K562 (cell line): ENCODE data around the gene NEB. TPM values are rescaled to one million over a fixed set of nuclear protein-coding genes. Genes with fewer than 3 reads are reported as not detected.

Experiments
- ATAC-seq: fragments of 200-7000 bp; cut with Tn5 transposase; 3 replicates; pipeline ENCODE4 v1.9.1; 2020; ENCODE audit warnings: moderate library complexity
- BruUV-seq: library from RNA; stranded (reverse); fragments of 400-500 nt; replicated peaks from 2 replicates; lab custom pipeline; 2021; lab: Mats Ljungman, UMichigan
- CTCF ChIA-PET: fragments of 300-600 bp; formaldehyde crosslinking; extraction: SDS; loops from one replicate; lab custom pipeline; 2021; ENCODE audit warnings: low intra/inter-chr PET ratio; lab: Yijun Ruan, JAX
- POLR2A ChIA-PET: fragments of 300-600, 350-650 bp; sonication (Branson Sonifier 250); formaldehyde crosslinking; extraction: SDS; loops from one replicate; lab custom pipeline; 2021; ENCODE audit warnings: antibody characterized with exemption, inconsistent platforms; lab: Yijun Ruan, JAX
- DNase-seq, 4 experiments: peaks; one replicate each; pipeline versions ENCODE4 v3.0.0 to v3.0.0-alpha.2; 2011 to 2018; ENCODE audit warnings: low spot score in 3 of 4, mixed read lengths in 3 of 4; ENCODE audit errors: extremely low read depth in 1 of 4
- FAIRE-seq: peaks from 2 replicates; lab custom pipeline; 2011; peaks lifted over from hg19 to GRCh38; lab: Jason Lieb, UNC
- H2AFZ ChIP-seq: 2 replicates; pipeline ENCODE4 v1.6.0; 2011; ENCODE audit warnings: low read depth, low read length, control low read depth, inconsistent platforms
- H3K27ac ChIP-seq: fragments of 200-600 bp; 3 replicates; pipeline ENCODE4 v1.8.0; 2011; ENCODE audit warnings: low read depth, mild to moderate bottlenecking, control low read depth, inconsistent platforms, low read length, moderate library complexity, mixed read lengths; ENCODE audit errors: extremely low read depth
- H3K27me3 ChIP-seq, 2 experiments: fragments of 300-600 bp in 1 of 2; 2 replicates in 1 of 2; 3 replicates in 1 of 2; pipeline versions ENCODE4 v1.6.0 to v1.8.0; 2011; ENCODE audit warnings: inconsistent platforms in 2 of 2, low read length in 2 of 2, mild to moderate bottlenecking in 1 of 2, mixed read lengths in 1 of 2, moderate library complexity in 1 of 2; ENCODE audit not compliant: control insufficient read depth in 2 of 2, insufficient read depth in 2 of 2
- H3K36me3 ChIP-seq: fragments of 300-600 bp; 3 replicates; pipeline ENCODE4 v1.8.0; 2011; ENCODE audit warnings: mild to moderate bottlenecking, low read length, inconsistent platforms; ENCODE audit not compliant: control insufficient read depth, insufficient read depth
- H3K4me1 ChIP-seq, 2 experiments: fragments of 200-600 bp in 1 of 2; replicated peaks in 1 of 2; 2 replicates in 1 of 2; 3 replicates in 1 of 2; pipeline versions ENCODE4 v1.5.1 to v1.8.0; 2011; ENCODE audit warnings: inconsistent platforms in 2 of 2, low read length in 2 of 2, mild to moderate bottlenecking in 1 of 2, mixed read lengths in 1 of 2, moderate library complexity in 1 of 2; ENCODE audit not compliant: control insufficient read depth in 2 of 2, insufficient read depth in 2 of 2
- H3K4me2 ChIP-seq: 2 replicates; pipeline ENCODE4 v1.6.1; 2011; ENCODE audit warnings: low read length, control low read depth, inconsistent platforms, mixed read lengths; ENCODE audit not compliant: insufficient read depth
- H3K4me3 ChIP-seq: fragments of 200-600 bp; sonication (generic), shearing (Covaris generic); 2 replicates; pipeline ENCODE4 v1.5.1; 2016; ENCODE audit warnings: control low read depth, inconsistent platforms
- H3K79me2 ChIP-seq: fragments of 200-600 bp; 3 replicates; pipeline ENCODE4 v1.8.0; 2011; ENCODE audit warnings: low read length, inconsistent platforms; ENCODE audit not compliant: control insufficient read depth, insufficient read depth
- H3K9ac ChIP-seq, 2 experiments: 2 replicates each; pipeline versions ENCODE4 v1.6.0 to v1.6.1; 2011; ENCODE audit warnings: low read depth in 2 of 2, low read length in 2 of 2, control low read depth in 1 of 2, inconsistent platforms in 1 of 2, mild to moderate bottlenecking in 1 of 2, mixed read lengths in 1 of 2; ENCODE audit not compliant: insufficient read depth in 1 of 2
- H3K9me1 ChIP-seq: one replicate; pipeline ENCODE4 v1.6.0; 2011; ENCODE audit warnings: inconsistent platforms, mild to moderate bottlenecking, low read length, moderate library complexity; ENCODE audit not compliant: control insufficient read depth, insufficient read depth
- H3K9me3 ChIP-seq: replicated peaks from 2 replicates; pipeline ENCODE4 v1.5.1; 2011; ENCODE audit warnings: low read depth, low read length, inconsistent platforms; ENCODE audit not compliant: control insufficient read depth, insufficient read depth
- H4K20me1 ChIP-seq: replicated peaks from 2 replicates; pipeline ENCODE4 v1.6.1; 2011; ENCODE audit warnings: low read length, inconsistent platforms, mixed read lengths; ENCODE audit not compliant: control insufficient read depth, insufficient read depth
- BRF2 ChIP-seq: IDR thresholded peaks from 3 replicates; pipeline ENCODE4 v1.6.1; 2011; ENCODE audit warnings: borderline replicate concordance, mild to moderate bottlenecking; ENCODE audit not compliant: insufficient read length, insufficient read depth
- ESRRB ChIP-seq: fragments of 250-450 bp; sonication (Bioruptor Pico); IDR thresholded peaks from 2 replicates; pipeline ENCODE4 v1.5.0; 2020; ENCODE audit warnings: mild to moderate bottlenecking, moderate library complexity, borderline replicate concordance
- FOXP4 ChIP-seq: sonication (generic); formaldehyde crosslinking; IDR thresholded peaks from 2 replicates; pipeline ENCODE4 v1.8.0; 2022; ENCODE audit warnings: mild to moderate bottlenecking, missing genetic modification reagents, borderline replicate concordance
- JUNB ChIP-seq: fragments of 450-650 bp; formaldehyde crosslinking; conservative IDR thresholded peaks from 2 replicates; pipeline ENCODE4 v1.4.0; 2020; ENCODE audit warnings: mild to moderate bottlenecking
- MCM7 ChIP-seq, 2 experiments: fragments of 450-650 bp; IDR thresholded peaks; 2 replicates each; pipeline ENCODE4 v1.6.1; 2016 to 2018
- MTA3 ChIP-seq: fragments of 450-650 bp; formaldehyde crosslinking; IDR thresholded peaks from 2 replicates; pipeline ENCODE4 v1.6.1; 2017; ENCODE audit warnings: mild to moderate bottlenecking, borderline replicate concordance
- NFE2L1 ChIP-seq: fragments of 450-650 bp; IDR thresholded peaks from 2 replicates; pipeline ENCODE4 v1.6.1; 2016; ENCODE audit warnings: missing genetic modification characterization, low read depth, mild to moderate bottlenecking, missing compliant biosample characterization, moderate library complexity, borderline replicate concordance
- NFRKB ChIP-seq: fragments of 450-650 bp; IDR thresholded peaks from 2 replicates; pipeline ENCODE4 v1.6.1; 2016; ENCODE audit warnings: low read depth
- POLR2H ChIP-seq: IDR thresholded peaks from 2 replicates; pipeline ENCODE4 v1.6.1; 2016; ENCODE audit warnings: missing genetic modification characterization, low read depth, mild to moderate bottlenecking, control low read depth, missing compliant biosample characterization, moderate library complexity
- POU5F1 ChIP-seq: fragments of 150-350 bp; IDR thresholded peaks from 2 replicates; pipeline ENCODE4 v1.6.1; 2014; ENCODE audit warnings: borderline replicate concordance, low read length, low read depth, mild to moderate bottlenecking; ENCODE audit not compliant: partially characterized antibody
- RHOXF2B ChIP-seq: fragments of 250-450 bp; sonication (Bioruptor Pico); conservative IDR thresholded peaks from 2 replicates; pipeline ENCODE4 v1.5.1; 2021
- SREBF2 ChIP-seq: sonication (generic); formaldehyde crosslinking; IDR thresholded peaks from 2 replicates; pipeline ENCODE4 v1.4.0; 2020; ENCODE audit warnings: mild to moderate bottlenecking, missing genetic modification reagents
- TAF1 ChIP-seq: IDR thresholded peaks from 2 replicates; pipeline ENCODE4 v1.6.1; 2011; ENCODE audit warnings: mild to moderate bottlenecking, low read length, moderate library complexity; ENCODE audit not compliant: insufficient read depth, control insufficient read depth, severe bottlenecking; ENCODE audit errors: extremely low read depth
- THRB ChIP-seq: fragments of 450-650 bp; formaldehyde crosslinking; conservative IDR thresholded peaks from 2 replicates; pipeline ENCODE4 v1.4.0; 2022; ENCODE audit warnings: mild to moderate bottlenecking, missing genetic modification characterization
- ZNF239 ChIP-seq: fragments of 250-450 bp; sonication (Bioruptor Pico); IDR thresholded peaks from 2 replicates; pipeline ENCODE4 v1.4.0; 2020; ENCODE audit warnings: mild to moderate bottlenecking
- whole genome bisulfite sequencing: fragments of 100-300 bp; shearing (Covaris generic); methylation state at CpG from one replicate; pipeline ENCODE4 v1.1.6; 2016; ENCODE audit warnings: low coverage, mixed read lengths; ENCODE audit not compliant: insufficient coverage; ENCODE audit errors: missing lambda C conversion rate; 5-methylcytosine and 5-hydroxymethylcytosine counted together
- in situ Hi-C: fragments of 300-500 bp; cut with MboI; formaldehyde crosslinking; loops from 4 replicates; pipeline ENCODE4 v1.15.0; 2018; ENCODE audit warnings: inconsistent platforms, mixed read lengths
- intact Hi-C: fragments of 100-400 bp; cut with micrococcal nuclease; formaldehyde crosslinking; loops from 2 replicates; pipeline ENCODE4 v1.14.2; 2022
- polyA plus RNA-seq, 8 experiments: library from polyadenylated mRNA; depleted of rRNA in 4 of 8; stranded (reverse) in 5 of 8; unstranded in 3 of 8; fragments of >200 nt; fragmentation: Nextera tagmentation in 2 of 8; fragmentation: Illumina TruSeq in 1 of 8; extraction: Ambion mirVana in 2 of 8; extraction: Trizol in 1 of 8; gene quantifications; 2 replicates each; pipeline versions ENCODE4 v1.2.1 to v1.2.3, GENCODE V29; 2011 to 2014; ENCODE audit warnings: inconsistent platforms in 1 of 8, missing spikeins in 1 of 8
- total RNA-seq, 7 experiments: library from RNA; depleted of rRNA in 6 of 7; stranded (reverse); fragments of >200 nt in 6 of 7; fragmentation: Illumina TruSeq in 2 of 7; extraction: Trizol in 2 of 7; gene quantifications; 2 replicates each; pipeline versions ENCODE4 v1.2.1 to v1.2.3, GENCODE V29; 2011 to 2021; ENCODE audit warnings: low replicate concordance in 1 of 7

The NEB gene
- total and polyA plus RNA-seq, 9 of the 15 experiments (the other 6 are each of a cell fraction or from before 2014, with no cell fraction given), result 1.7 to 3.8 (median 2.9) TPM

DNA sequence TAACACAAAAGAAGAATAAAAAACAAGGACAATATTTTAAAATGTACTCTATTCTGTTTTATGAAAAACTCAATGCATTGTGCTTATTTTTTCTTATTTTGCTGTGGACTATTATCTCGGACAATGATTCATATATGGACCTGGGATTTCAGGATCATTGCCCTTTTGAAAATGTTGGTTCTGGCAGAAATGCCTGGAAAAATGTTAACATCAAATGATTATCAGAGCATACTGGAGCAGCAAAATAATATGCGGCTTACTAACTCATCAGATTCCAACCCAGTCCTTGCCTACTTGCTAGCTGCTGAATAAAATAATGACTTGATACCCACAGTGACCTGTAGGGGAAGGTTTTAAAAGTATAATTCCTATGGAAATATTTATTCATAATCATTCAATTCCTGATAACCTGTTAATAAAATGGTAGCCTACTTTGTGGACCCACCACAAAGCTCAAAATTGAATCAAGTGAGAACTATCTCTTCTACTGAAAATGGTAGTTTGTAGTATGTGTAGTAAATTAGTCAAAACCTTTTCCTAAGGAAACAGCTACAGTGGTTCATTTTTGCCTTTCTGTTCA, 117.4 kb downstream of the NEB start:
- H3K27me3 ChIP-seq, result no peaks in the 10 kb centered on the region
- CTCF ChIA-PET, result no interaction called here
- H3K4me2 ChIP-seq, result no peak overlapping the region
- 72% methylated on average over 2 of the region's 2 CpGs for WGBS
- FAIRE-seq, result no peak
- H3K9ac ChIP-seq, result no peak overlapping the region
- TF ChIP-seq SREBF2 (CRISPR knock-in tag) (no peak), RHOXF2B (CRISPR knock-in tag) (no peak), THRB (no peak), POU5F1 (no peak), NFE2L1 (tag) (no peak), ZNF239 (CRISPR knock-in tag) (no peak), TAF1 (no peak), ESRRB (CRISPR knock-in tag) (no peak), JUNB (no peak), FOXP4 (CRISPR knock-in tag) (no peak), MCM7 (IDR thresholded peaks at IDR 0.05) (no peak), NFRKB (no peak), MTA3 (no peak), BRF2 (no peak), POLR2H (tag) (no peak)
- TF ChIP-seq, all 486 proteins: peak for 0
- POLR2A ChIA-PET, result no interaction called here
- Histone ChIP-seq H3K9me1 (no peaks in the 10 kb centered on the region), H3K79me2 (no peaks in the 10 kb centered on the region), H4K20me1 (no peaks in the 10 kb centered on the region), H3K36me3 (no peaks in the 10 kb centered on the region), H3K27ac (no peak overlapping the region), H3K4me1 (peaks cover 0 to 19% of the 10 kb centered on the region in 2 experiments; a peak in 2 of 5 replicates), H2AFZ (no peak overlapping the region), H3K4me3 (no peak overlapping the region), H3K9me3 (no peaks in the 10 kb centered on the region)
- no peak for ATAC-seq
- no TSS peak for BruUV-seq
- intact Hi-C loops (no loop called here), in situ Hi-C loops (loop anchor here (25.0 kb wide), 1 partner anchor 395 kb away; no protein-coding TSS in a partner anchor)
- no peak for DNase-seq
